Effector memory CD4-positive, alpha-beta T cell (primary cell): ENCODE measurements around the gene HSPG2.
"Not testable (repeated sequence)": the region's sequence is repeated elsewhere in the genome, so short reads cannot be mapped to it uniquely, and the experiment has no call there.

Experiments used
- DNase-seq, 3 donors: peaks; one replicate each; pipeline ENCODE4 v3.0.0-alpha.2; 2020
- H3K27ac ChIP-seq: 2 replicates; pipeline ENCODE4 v1.7.0; 2013; ENCODE audit warnings: mild to moderate bottlenecking, low read length, moderate library complexity; ENCODE audit not compliant: insufficient read depth, poor library complexity, severe bottlenecking
- H3K27me3 ChIP-seq: replicated peaks from 2 replicates; pipeline ENCODE4 v1.7.0; 2013; ENCODE audit warnings: mild to moderate bottlenecking, low read length; ENCODE audit not compliant: insufficient read depth, control insufficient read depth, poor library complexity, severe bottlenecking
- H3K36me3 ChIP-seq: 2 replicates; pipeline ENCODE4 v1.7.0; 2013; ENCODE audit warnings: mild to moderate bottlenecking, low read length, moderate library complexity; ENCODE audit not compliant: control insufficient read depth, insufficient read depth
- H3K4me1 ChIP-seq: 2 replicates; pipeline ENCODE4 v1.7.0; 2013; ENCODE audit warnings: low read length, mild to moderate bottlenecking; ENCODE audit not compliant: control insufficient read depth, insufficient read depth, poor library complexity, severe bottlenecking
- H3K4me3 ChIP-seq: 2 replicates; pipeline ENCODE4 v1.7.0; 2013; ENCODE audit warnings: low read length, low read depth, mild to moderate bottlenecking; ENCODE audit not compliant: insufficient read depth, poor library complexity, severe bottlenecking
- H3K9me3 ChIP-seq: 2 replicates; pipeline ENCODE4 v1.7.0; 2013; ENCODE audit warnings: mild to moderate bottlenecking, low read length, moderate library complexity; ENCODE audit not compliant: control insufficient read depth

HSPG2 gene

DNA sequence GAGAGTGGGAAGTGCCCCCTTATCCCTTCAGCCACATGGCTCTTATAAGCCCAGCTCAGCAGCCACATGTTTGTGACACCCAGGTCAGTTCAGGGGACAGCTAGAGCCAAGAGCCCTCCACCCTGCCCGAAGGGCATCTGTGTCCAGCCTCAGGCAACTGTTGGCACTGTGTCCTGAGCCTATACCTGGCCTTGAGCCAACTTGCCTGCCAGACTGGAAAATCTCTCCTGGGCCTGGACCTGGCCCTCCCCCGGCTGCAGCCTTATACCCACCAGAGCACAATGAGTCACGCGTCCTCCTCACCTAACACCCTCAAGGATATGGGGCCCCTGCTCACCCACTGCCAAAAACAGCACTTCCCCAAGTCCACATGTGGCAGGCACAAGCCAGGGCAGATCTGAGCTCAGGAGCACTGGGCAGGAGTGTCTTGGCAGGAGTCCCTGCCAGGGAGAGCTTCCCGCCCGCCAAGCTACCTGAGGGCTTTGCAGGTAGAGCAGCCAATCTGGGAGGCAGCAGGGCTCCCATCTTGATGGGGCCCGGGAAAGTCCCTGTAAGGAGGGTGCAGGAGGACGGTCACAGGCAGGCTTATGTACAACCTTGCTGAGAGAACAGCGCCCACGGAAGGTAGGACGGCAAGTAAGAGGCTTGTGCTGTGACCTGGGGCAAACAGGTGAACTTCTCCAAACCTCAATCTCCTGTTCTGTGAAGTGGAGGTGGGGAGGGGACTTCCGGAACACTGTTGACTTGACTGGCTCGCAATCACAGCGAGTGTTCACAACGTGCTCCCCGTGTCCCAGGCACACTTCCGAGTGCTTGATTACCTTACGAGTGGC, 19.8 kb upstream of the HSPG2 start:
- no peaks in the 10 kb centered on the region for H3K36me3 ChIP-seq
- peak overlapping the region; percentile 55 for H3K27ac ChIP-seq
- H3K9me3 ChIP-seq = no peaks in the 10 kb centered on the region
- peak; percentile 38 to 45 (median 43) for DNase-seq
- no peak overlapping the region for H3K4me3 ChIP-seq
- peaks cover 30% of the 10 kb centered on the region for H3K4me1 ChIP-seq
- no peaks in the 10 kb centered on the region for H3K27me3 ChIP-seq

DNA sequence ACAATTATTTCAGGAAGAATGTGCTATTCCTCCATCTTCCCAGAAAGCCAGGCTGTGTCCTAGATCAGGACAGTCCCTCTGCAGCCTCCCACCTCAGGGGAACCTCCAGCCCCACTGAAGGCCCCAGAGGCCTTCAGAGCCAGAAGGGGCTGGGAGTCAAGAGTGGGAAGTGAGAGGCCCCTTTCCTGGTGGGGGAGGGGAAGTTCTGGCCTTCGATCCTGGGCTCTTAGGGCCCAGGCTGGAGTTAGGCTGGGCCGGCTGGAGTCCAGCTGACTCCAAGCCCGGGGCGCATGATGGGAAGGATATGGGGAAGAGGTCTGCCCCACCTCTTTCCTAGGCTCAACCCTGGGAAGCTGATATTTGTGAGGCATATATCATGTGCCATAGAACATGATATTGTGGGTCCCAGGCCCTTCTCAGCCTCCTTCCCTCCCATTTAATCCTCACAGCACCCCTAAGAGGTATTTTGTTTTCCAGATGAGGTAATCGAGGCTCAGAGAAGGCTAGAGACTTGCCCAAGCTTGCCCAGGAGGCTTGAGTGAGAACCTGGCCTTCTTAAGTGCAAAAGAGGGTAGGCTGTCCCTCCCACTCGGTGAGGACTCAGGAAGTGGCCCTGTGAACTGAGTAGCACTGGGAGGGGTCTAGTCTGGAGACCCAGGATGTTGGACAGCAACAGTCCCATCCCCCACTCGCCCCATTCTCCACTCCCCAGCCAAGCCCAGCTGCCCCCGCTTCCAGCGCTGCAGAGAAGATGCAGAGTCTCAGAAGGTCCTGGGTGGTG, 18.6 kb upstream of the HSPG2 start:
- Histone ChIP-seq H3K9me3 (no peaks in the 10 kb centered on the region), H3K27ac (peak overlapping the region; percentile 1), H3K36me3 (no peaks in the 10 kb centered on the region), H3K27me3 (no peaks in the 10 kb centered on the region), H3K4me1 (peaks cover 30% of the 10 kb centered on the region), H3K4me3 (no peak overlapping the region)
- DNase-seq = no peak

DNA sequence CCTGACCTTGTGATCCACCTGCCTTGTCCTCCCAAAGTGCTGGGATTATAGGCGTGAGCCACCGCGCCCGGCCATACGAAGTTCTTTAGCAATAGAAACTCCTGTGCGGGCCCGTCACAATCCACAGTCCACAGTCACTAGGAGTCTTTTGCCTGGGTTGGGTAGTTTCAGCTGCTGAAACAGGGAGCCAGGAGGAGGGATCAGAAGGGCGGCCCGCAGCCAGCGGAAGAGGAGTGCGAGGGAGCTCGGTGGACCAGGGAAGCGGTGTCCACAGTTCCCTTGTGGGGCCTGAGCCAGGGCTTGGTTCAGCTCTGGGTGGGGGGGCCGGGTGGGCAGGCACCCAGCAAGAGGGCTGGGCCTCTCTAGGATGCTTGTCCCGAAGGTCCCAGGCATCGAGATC, 17.9 kb upstream of the HSPG2 start:
- no peak for DNase-seq
- Histone ChIP-seq H3K27me3 (no peaks in the 10 kb centered on the region), H3K9me3 (no peaks in the 10 kb centered on the region), H3K36me3 (no peaks in the 10 kb centered on the region), H3K27ac (no peak overlapping the region), H3K4me1 (peaks cover 30% of the 10 kb centered on the region), H3K4me3 (no peak overlapping the region)

DNA sequence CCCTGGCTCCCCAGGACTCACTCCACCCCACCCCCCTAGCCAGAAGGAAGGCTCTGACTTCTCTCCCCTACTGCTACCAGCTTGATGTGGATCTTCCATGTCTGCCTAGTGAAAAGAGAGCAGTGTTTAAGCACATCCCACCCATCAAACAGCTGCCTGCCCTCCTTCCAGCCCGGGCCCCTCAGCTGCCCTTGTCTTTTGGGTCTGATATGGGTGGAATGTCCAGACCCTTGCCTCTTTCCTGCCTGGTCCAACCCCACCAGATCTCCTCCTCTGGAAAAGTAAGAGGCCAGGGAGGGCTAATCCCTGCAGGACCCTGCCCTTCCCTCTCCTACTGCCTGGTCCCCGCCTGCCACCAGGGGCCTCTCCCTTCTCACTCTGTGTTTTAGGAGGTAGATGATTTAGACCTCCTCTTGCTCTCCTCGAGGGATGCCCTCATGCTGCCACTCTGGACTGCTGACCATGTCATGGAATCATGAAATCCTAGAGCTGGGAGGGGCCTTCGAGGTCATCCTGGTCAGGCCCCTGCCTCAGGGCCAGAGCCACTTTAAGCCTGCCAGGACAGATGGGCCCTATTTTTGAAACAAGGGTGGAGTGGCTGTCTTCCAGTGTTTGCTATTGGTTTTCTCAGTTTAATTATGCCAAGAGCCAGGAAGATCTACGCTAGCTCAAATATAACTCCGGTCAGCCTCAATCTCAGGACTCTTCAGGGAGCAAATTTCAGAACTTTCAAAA, 15.8 kb upstream of the HSPG2 start:
- Histone ChIP-seq H3K4me3 (no peak overlapping the region), H3K9me3 (no peaks in the 10 kb centered on the region), H3K27me3 (no peaks in the 10 kb centered on the region), H3K4me1 (peaks cover 24% of the 10 kb centered on the region), H3K27ac (no peak overlapping the region), H3K36me3 (no peaks in the 10 kb centered on the region)
- no peak for DNase-seq

DNA sequence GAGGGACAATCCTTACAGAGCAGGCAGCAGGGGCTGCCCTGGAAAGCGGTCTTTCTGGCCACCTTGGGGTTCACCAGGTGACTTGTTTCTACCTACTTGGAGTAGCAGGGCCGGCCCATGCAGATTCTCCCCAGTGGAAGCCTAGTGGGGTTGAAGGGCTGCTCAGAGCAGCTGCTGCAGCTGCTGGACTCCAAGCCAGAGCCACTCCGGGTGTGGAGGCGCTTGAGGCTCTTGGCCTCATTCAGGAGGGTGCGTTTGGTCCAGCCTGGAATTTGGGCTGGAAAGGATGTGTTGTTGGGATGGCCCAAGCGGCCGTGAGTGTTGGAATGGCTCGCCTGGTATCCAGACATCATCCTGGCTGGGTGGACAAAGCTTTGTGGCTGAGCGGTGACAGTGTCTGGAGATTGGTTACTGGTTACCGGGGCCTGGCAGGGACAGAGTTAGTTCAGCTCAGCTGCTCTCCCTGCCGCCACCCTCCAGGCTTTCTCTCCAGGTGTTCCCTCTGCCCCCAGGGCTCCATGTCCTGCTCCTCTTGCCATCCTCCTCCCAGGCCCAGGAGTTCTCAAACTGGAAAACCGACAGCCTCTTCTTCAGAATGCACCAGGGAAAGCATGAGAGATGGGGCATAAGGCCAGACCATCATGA, 14.2 kb upstream of the HSPG2 start:
- Histone ChIP-seq H3K36me3 (no peaks in the 10 kb centered on the region), H3K27ac (no peak overlapping the region), H3K9me3 (no peaks in the 10 kb centered on the region), H3K4me3 (no peak overlapping the region), H3K4me1 (peaks cover 10% of the 10 kb centered on the region), H3K27me3 (no peaks in the 10 kb centered on the region)
- no peak for DNase-seq

DNA sequence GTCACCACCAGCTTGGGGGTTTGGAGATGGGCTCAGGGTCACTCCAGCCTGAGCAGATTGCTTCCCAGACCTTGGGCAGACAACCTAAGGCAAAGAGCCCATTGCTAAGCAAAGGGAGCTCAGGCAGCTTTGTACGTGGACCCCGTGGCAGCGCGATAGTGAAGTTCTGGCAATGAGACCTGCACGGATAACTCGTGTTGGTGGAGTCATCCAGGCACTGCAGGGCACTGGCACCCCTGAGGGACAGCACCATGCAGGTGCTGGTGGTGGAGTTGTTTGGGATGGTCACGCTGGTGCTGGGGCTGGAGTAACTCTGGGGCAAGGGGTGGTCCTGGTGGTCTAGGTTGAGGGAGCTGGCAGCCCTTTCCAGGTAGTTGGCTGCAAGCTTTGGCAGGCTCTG, 13.6 kb upstream of the HSPG2 start:
- Histone ChIP-seq H3K4me3 (no peak overlapping the region), H3K36me3 (no peaks in the 10 kb centered on the region), H3K4me1 (peaks cover 3% of the 10 kb centered on the region), H3K27ac (no peak overlapping the region), H3K9me3 (no peaks in the 10 kb centered on the region), H3K27me3 (no peaks in the 10 kb centered on the region)
- DNase-seq = no peak

DNA sequence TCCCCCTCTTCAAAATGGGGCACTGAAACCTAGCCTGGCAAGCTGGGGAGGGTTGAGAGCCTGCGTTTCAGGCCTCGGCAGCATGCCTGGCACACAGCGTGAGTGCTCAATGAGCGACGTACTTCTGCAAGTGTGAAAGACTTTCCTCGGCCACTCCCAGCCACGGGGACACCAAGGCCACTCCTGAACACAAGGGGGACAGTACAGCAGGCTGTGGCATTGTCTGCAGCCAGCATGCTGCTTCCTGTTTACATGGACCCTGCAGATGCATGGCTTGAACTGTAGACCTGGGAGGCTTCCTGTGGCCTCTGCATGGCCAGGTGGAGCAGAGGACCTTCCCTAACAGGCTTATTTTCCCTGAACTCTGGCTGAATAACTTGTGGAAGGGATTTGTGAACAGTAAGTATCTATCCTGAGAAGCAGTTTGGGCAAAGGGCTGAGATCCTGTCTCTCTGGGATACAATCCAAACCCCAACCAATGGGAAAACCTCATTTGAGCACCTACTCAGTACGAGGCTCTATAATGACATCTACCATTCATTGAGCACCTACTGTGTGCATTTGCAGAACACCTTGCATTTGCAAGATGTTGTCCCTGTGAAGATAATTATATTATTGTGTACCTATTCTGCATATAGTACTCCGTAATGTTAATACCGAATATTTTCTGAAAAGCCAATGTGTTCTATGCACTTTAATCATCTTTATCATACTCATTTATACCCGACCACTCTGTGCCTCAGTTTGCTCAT, 9.9 kb upstream of the HSPG2 start:
- Histone ChIP-seq H3K36me3 (no peaks in the 10 kb centered on the region), H3K27ac (no peak overlapping the region), H3K9me3 (no peaks in the 10 kb centered on the region), H3K4me1 (no peaks in the 10 kb centered on the region), H3K4me3 (no peak overlapping the region), H3K27me3 (no peaks in the 10 kb centered on the region)
- no peak for DNase-seq

DNA sequence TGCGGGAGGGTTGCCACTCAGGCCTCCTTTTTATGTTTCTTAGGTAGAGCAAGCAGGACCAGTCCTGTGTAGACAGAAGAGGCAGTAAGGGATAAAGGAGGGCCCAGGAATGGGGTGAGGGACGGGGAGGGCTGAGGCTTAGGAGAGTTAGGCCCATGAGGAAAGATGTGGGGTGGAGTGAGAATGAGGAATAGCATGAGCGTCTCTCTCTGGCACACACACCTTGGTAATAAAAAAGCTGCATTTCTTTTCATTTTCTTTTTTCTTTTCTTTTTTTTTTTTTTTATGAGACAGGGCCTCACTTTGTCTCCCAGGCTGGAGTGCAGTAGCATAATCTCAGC, 7.6 kb upstream of the HSPG2 start:
- Histone ChIP-seq H3K27me3 (no peaks in the 10 kb centered on the region), H3K27ac (no peak overlapping the region), H3K4me1 (no peaks in the 10 kb centered on the region), H3K36me3 (no peaks in the 10 kb centered on the region), H3K9me3 (no peaks in the 10 kb centered on the region), H3K4me3 (no peak overlapping the region)
- DNase-seq = no peak

DNA sequence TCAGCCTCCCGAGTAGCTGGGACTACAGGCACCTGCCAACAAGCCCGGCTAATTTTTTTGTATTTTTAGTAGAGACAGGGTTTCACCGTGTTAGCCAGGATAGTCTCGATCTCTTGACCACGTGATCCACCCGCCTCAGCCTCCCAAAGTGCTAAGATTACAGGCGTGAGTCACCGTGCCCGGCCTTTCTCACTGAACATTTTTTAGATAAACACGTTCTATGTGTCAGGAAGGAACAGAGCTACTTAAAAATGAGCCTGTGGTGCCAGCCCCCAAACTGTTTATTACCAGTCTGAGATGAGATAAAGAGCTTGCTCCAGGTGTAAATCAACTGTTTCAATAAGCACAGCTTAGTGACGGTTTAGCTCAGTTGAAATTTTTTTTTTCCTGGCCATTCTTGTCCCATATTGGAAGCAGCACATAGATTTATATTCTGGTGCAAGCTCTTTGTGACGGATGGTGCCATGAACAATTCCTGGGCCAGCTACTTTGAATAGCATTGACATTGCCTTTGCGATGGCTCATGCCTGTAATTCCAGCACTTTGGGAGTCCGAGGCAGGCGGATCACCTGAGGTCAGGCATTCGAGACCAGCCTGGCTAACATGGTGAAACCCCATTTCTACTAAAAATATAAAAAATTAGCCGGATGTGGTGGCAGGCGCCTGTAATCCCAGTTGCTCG, 6.0 kb upstream of the HSPG2 start:
- DNase-seq = not testable (repeated sequence)

More for the DNA sequence above, 6.0 kb upstream of the HSPG2 start:
- not testable (repeated sequence) for H3K4me3 ChIP-seq, H3K9me3 ChIP-seq, H3K4me1 ChIP-seq, H3K27ac ChIP-seq, H3K36me3 ChIP-seq, H3K27me3 ChIP-seq
